Testis (tissue), 2 donors: ENCODE measurements around the gene HSH2D.

ENCODE experiments used
- CTCF ChIP-seq, 3 experiments: fragments of 450-650 bp in 2 of 3; fragments of 200-600 bp in 1 of 3; sonication (generic) in 1 of 3; IDR thresholded peaks; one replicate each; pipeline ENCODE4 v1.5.1; 2016 to 2019; ENCODE audit warnings: antibody characterized with exemption in 3 of 3, mild to moderate bottlenecking in 2 of 3, moderate library complexity in 1 of 3
- POLR2A ChIP-seq: fragments of 450-650 bp; IDR thresholded peaks from one replicate; pipeline ENCODE4 v1.6.1; 2017; ENCODE audit warnings: antibody characterized with exemption, mild to moderate bottlenecking, moderate library complexity

GRCh38 chr19:16146112-16146511 lies 2.6 kb downstream of the HSH2D start:
- TF ChIP-seq CTCF (IDR thresholded peaks at IDR 0.05) (no peak), POLR2A (no peak)
